IMR-90 (cell line): Measurements from ENCODE around the gene SGK1. TPM values are rescaled to one million over a fixed set of nuclear protein-coding genes. Genes with fewer than 3 reads are reported as not detected.
A peak's percentile ranks its signal among the peaks of the same experiment; 100 is the strongest.

ENCODE experiments used
- ATAC-seq: fragments of 200-7000 bp; cut with Tn5 transposase; 2 replicates; pipeline ENCODE4 v1.9.1; 2020; ENCODE audit warnings: low read depth, mild to moderate bottlenecking, moderate library complexity
- BruUV-seq: library from RNA; stranded (reverse); fragments of 400-500 nt; replicated peaks from 2 replicates; lab custom pipeline; 2021; lab: Mats Ljungman, UMichigan
- CTCF ChIA-PET: fragments of 300-600 bp; formaldehyde crosslinking; extraction: SDS; loops from one replicate; lab custom pipeline; 2021; ENCODE audit warnings: antibody characterized with exemption; lab: Yijun Ruan, JAX
- POLR2A ChIA-PET: fragments of 300-600 bp; sonication (Branson Sonifier 250); formaldehyde crosslinking; loops from one replicate; lab custom pipeline; 2022; ENCODE audit warnings: antibody characterized with exemption; ENCODE audit not compliant: unreplicated experiment; lab: Charles Lee
- DNase-seq: peaks from one replicate; pipeline ENCODE4 v3.0.0; 2013
- H2AFZ ChIP-seq: replicated peaks from 2 replicates; pipeline ENCODE3; 2013; ENCODE audit warnings: low read length, mild to moderate bottlenecking; ENCODE audit not compliant: poor library complexity
- H2AK5ac ChIP-seq: 2 replicates; pipeline ENCODE4 v1.6.1; 2013; ENCODE audit warnings: low read depth, low read length, inconsistent platforms
- H2AK9ac ChIP-seq: replicated peaks from 2 replicates; pipeline ENCODE3; 2013; ENCODE audit warnings: mild to moderate bottlenecking, low read depth, low read length, moderate library complexity; ENCODE audit not compliant: poor library complexity
- H2BK120ac ChIP-seq: 2 replicates; pipeline ENCODE4 v1.6.1; 2013; ENCODE audit warnings: low read depth, low read length, inconsistent platforms
- H2BK15ac ChIP-seq: 3 replicates; pipeline ENCODE4 v1.6.1; 2013; ENCODE audit warnings: low read depth, low read length, inconsistent platforms
- H2BK20ac ChIP-seq: 2 replicates; pipeline ENCODE4 v1.6.1; 2013; ENCODE audit warnings: low read depth, mild to moderate bottlenecking, inconsistent platforms, low read length, moderate library complexity
- H2BK5ac ChIP-seq: 2 replicates; pipeline ENCODE4 v1.6.1; 2013; ENCODE audit warnings: mild to moderate bottlenecking, low read depth, low read length, inconsistent platforms; ENCODE audit not compliant: poor library complexity, severe bottlenecking
- H3K14ac ChIP-seq: replicated peaks from 2 replicates; pipeline ENCODE4 v1.6.1; 2013; ENCODE audit warnings: low read depth, low read length, inconsistent platforms
- H3K18ac ChIP-seq: 2 replicates; pipeline ENCODE4 v1.6.1; 2013; ENCODE audit warnings: low read depth, low read length, control low read depth
- H3K23ac ChIP-seq: 2 replicates; pipeline ENCODE4 v1.6.1; 2013; ENCODE audit warnings: low read depth, low read length, inconsistent platforms
- H3K27ac ChIP-seq: 2 replicates; pipeline ENCODE4 v1.5.1; 2013; ENCODE audit warnings: mild to moderate bottlenecking, control low read depth, low read length; ENCODE audit not compliant: insufficient read depth
- H3K27me3 ChIP-seq: 2 replicates; pipeline ENCODE4 v1.6.1; 2013; ENCODE audit warnings: low read length; ENCODE audit not compliant: control insufficient read depth, insufficient read depth
- H3K36me3 ChIP-seq: 2 replicates; pipeline ENCODE4 v1.6.1; 2013; ENCODE audit warnings: low read length, mixed read lengths; ENCODE audit not compliant: control insufficient read depth, insufficient read depth
- H3K4ac ChIP-seq: 2 replicates; pipeline ENCODE4 v1.6.1; 2013; ENCODE audit warnings: low read depth, low read length, inconsistent platforms
- H3K4me1 ChIP-seq: 2 replicates; pipeline ENCODE4 v1.6.1; 2013; ENCODE audit warnings: low read length, mixed read lengths; ENCODE audit not compliant: control insufficient read depth, insufficient read depth
- H3K4me2 ChIP-seq: 2 replicates; pipeline ENCODE4 v1.6.1; 2013; ENCODE audit warnings: low read depth, mild to moderate bottlenecking, control low read depth, low read length, moderate library complexity
- H3K4me3 ChIP-seq: 2 replicates; pipeline ENCODE4 v1.5.1; 2013; ENCODE audit warnings: low read depth, mild to moderate bottlenecking, control low read depth, low read length, moderate library complexity; ENCODE audit not compliant: insufficient read depth
- H3K56ac ChIP-seq: 2 replicates; pipeline ENCODE4 v1.6.1; 2013; ENCODE audit warnings: low read length, inconsistent platforms; ENCODE audit not compliant: insufficient read depth; ENCODE audit errors: extremely low read depth
- H3K79me1 ChIP-seq, 2 experiments: 2 replicates each; pipeline ENCODE4 v1.6.1; 2013; ENCODE audit warnings: low read length in 2 of 2, inconsistent platforms in 1 of 2, low read depth in 1 of 2
- H3K9ac ChIP-seq: 2 replicates; pipeline ENCODE4 v1.6.1; 2013; ENCODE audit warnings: low read depth, low read length, control low read depth
- H3K9me1 ChIP-seq: 2 replicates; pipeline ENCODE4 v1.6.1; 2013; ENCODE audit warnings: low read length, inconsistent platforms; ENCODE audit not compliant: insufficient read depth
- H3K9me3 ChIP-seq: 2 replicates; pipeline ENCODE4 v1.6.1; 2013; ENCODE audit warnings: low read length; ENCODE audit not compliant: control insufficient read depth, insufficient read depth
- H4K20me1 ChIP-seq: 2 replicates; pipeline ENCODE4 v1.6.1; 2013; ENCODE audit warnings: low read length, inconsistent platforms; ENCODE audit not compliant: insufficient read depth
- H4K5ac ChIP-seq: 2 replicates; pipeline ENCODE4 v1.6.1; 2013; ENCODE audit warnings: mild to moderate bottlenecking, low read depth, low read length, control low read depth
- H4K8ac ChIP-seq, 2 experiments: 2 replicates each; pipeline ENCODE4 v1.6.1; 2013; ENCODE audit warnings: low read depth in 2 of 2, low read length in 2 of 2, control low read depth in 1 of 2, inconsistent platforms in 1 of 2
- H4K91ac ChIP-seq: 2 replicates; pipeline ENCODE4 v1.6.1; 2013; ENCODE audit warnings: low read depth, low read length, inconsistent platforms; ENCODE audit not compliant: insufficient read depth
- BHLHE40 ChIP-seq: fragments of 150-350 bp; IDR thresholded peaks from 2 replicates; pipeline ENCODE4 v1.6.1; 2016; ENCODE audit warnings: mild to moderate bottlenecking, low read depth, low read length
- FOS ChIP-seq: fragments of 150-350 bp; IDR thresholded peaks from 2 replicates; pipeline ENCODE4 v1.6.1; 2016; ENCODE audit warnings: low read depth, low read length
- SMC3 ChIP-seq: fragments of 150-350 bp; IDR thresholded peaks from 2 replicates; pipeline ENCODE4 v1.6.1; 2016; ENCODE audit warnings: low read depth, mild to moderate bottlenecking, antibody characterized with exemption, low read length, moderate library complexity
- USF2 ChIP-seq: fragments of 150-350 bp; IDR thresholded peaks from 2 replicates; pipeline ENCODE4 v1.6.1; 2017; ENCODE audit warnings: mild to moderate bottlenecking, antibody characterized with exemption, low read length, low read depth
- WGBS, 2 experiments: methylation state at CpG; one replicate each; pipeline versions ENCODE4 v1.1.5 to v1.1.7; 2013; ENCODE audit warnings: missing lambda C conversion rate in 2 of 2; ENCODE audit not compliant: insufficient read length in 1 of 2; ENCODE audit errors: extremely low coverage in 2 of 2; 5-methylcytosine and 5-hydroxymethylcytosine counted together
- dilution Hi-C: fragments of 300-500 bp; cut with HindIII; formaldehyde crosslinking; loops from one replicate; pipeline ENCODE4 v1.14.3; 2018; ENCODE audit warnings: low sequenced_read_pairs; ENCODE audit not compliant: unreplicated experiment
- in situ Hi-C: fragments of 300-500 bp; cut with MboI; formaldehyde crosslinking; loops from 3 replicates; pipeline ENCODE4 v1.14.3; 2019; ENCODE audit warnings: low sequenced_read_pairs, inconsistent platforms, mixed read lengths
- intact Hi-C: fragments of 100-400 bp; cut with micrococcal nuclease; formaldehyde crosslinking; loops from 2 replicates; pipeline ENCODE4 v1.10.0; 2022
- polyA plus RNA-seq, 3 experiments: library from polyadenylated mRNA; depleted of rRNA; stranded (reverse); fragments of >200 nt; gene quantifications; 2 replicates each; pipeline ENCODE4 v1.2.3, GENCODE V29; 2012; ENCODE audit warnings: low replicate concordance in 1 of 3
- total RNA-seq: library from RNA; depleted of rRNA; stranded (reverse); fragments of >200 nt; gene quantifications from 2 replicates; pipeline ENCODE4 v1.2.3, GENCODE V29; 2012

Gene SGK1
- total and polyA plus RNA-seq, 2 of the 4 experiments (the other 2 are of a cell fraction), result 121 to 255 TPM

- peak overlapping the region; percentile 35; the same call in 1 of the 2 replicates for H2BK120ac ChIP-seq
- peak overlapping the region; percentile 8; the same call in 1 of the 2 replicates for H3K4ac ChIP-seq
- H2AK5ac ChIP-seq, result no peak overlapping the region; the same call in 1 of the 2 replicates
- H3K79me1 ChIP-seq, result no peaks in the 10 kb centered on the region
- H3K9me1 ChIP-seq, result 0 out of 2 replicates have a peak, but pooled peaks cover 2% of the 10 kb centered on the region
- TF ChIP-seq BHLHE40 (no peak), SMC3 (no peak), FOS (no peak), USF2 (no peak)
- no peak overlapping the region for H4K5ac ChIP-seq
- H2AFZ ChIP-seq, result no peak overlapping the region
- no peak overlapping the region for H2BK5ac ChIP-seq
- no peak overlapping the region for H3K27ac ChIP-seq
- H3K23ac ChIP-seq, result no peak overlapping the region
- in situ Hi-C loops, result loop anchor here (25.0 kb wide), 1 partner anchor 1290 kb away; no protein-coding TSS in a partner anchor
- no peak overlapping the region for H3K4me2 ChIP-seq
- no peak overlapping the region for H3K4me3 ChIP-seq
- BruUV-seq, result no TSS peak
- intact Hi-C loops, result no loop called here
- H3K18ac ChIP-seq, result no peak overlapping the region
- H4K8ac ChIP-seq, result no peak overlapping the region
- H3K9me3 ChIP-seq, result no peaks in the 10 kb centered on the region
- DNase-seq (no peak), ATAC-seq (no peak)
- no peaks in the 10 kb centered on the region for H3K27me3 ChIP-seq
- no peak overlapping the region for H3K9ac ChIP-seq
- ChIA-PET CTCF (no interaction called here), POLR2A (no interaction called here)
- no peaks in the 10 kb centered on the region for H4K20me1 ChIP-seq
- no peak overlapping the region for H2BK20ac ChIP-seq
- no peak overlapping the region for H3K56ac ChIP-seq
- no peak overlapping the region for H2AK9ac ChIP-seq
- H4K91ac ChIP-seq, result no peak overlapping the region
- dilution Hi-C loops, result no loop called here
- H2BK15ac ChIP-seq, result no peak overlapping the region
- no peaks in the 10 kb centered on the region for H3K36me3 ChIP-seq
- H3K4me1 ChIP-seq, result peaks cover 4% of the 10 kb centered on the region
- H3K14ac ChIP-seq, result no peak overlapping the region
- WGBS, 2 experiments, result no CpG with 5 or more reads among the region's 9 CpGs
Observed at GRCh38 chr6:134147034-134147533, 170.8 kb downstream of the SGK1 start.
